ENCODE measurements around the gene ZNF506. TPM values are rescaled to one million over a fixed set of nuclear protein-coding genes. Genes with fewer than 3 reads are reported as not detected.
"Not testable (repeated sequence)": the region's sequence is repeated elsewhere in the genome, so short reads cannot be mapped to it uniquely, and the experiment has no call there.

The ZNF506 gene
- total RNA-seq, 2 donors from 2014 or later: 20.0 to 30.0 TPM

- H3K9me3 ChIP-seq: no peaks in the 10 kb centered on the region
- no peaks in the 10 kb centered on the region for H3K36me3 ChIP-seq (replicated peaks in 1 of 2; ENCODE audit: insufficient read depth in 1 of 2, low read depth in 2 of 2)
- TF ChIP-seq, protein P1, sequence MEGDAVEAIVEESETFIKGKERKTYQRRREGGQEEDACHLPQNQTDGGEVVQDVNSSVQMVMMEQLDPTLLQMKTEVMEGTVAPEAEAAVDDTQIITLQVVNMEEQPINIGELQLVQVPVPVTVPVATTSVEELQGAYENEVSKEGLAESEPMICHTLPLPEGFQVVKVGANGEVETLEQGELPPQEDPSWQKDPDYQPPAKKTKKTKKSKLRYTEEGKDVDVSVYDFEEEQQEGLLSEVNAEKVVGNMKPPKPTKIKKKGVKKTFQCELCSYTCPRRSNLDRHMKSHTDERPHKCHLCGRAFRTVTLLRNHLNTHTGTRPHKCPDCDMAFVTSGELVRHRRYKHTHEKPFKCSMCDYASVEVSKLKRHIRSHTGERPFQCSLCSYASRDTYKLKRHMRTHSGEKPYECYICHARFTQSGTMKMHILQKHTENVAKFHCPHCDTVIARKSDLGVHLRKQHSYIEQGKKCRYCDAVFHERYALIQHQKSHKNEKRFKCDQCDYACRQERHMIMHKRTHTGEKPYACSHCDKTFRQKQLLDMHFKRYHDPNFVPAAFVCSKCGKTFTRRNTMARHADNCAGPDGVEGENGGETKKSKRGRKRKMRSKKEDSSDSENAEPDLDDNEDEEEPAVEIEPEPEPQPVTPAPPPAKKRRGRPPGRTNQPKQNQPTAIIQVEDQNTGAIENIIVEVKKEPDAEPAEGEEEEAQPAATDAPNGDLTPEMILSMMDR (IDR thresholded peaks at IDR 0.05): no peak
- no peak for TF ChIP-seq POLR2A (IDR thresholded peaks at IDR 0.05)
- ATAC-seq (no peak), DNase-seq (no peak)
- intact Hi-C loops (cut with DNase I): no loop called here
- no peaks in the 10 kb centered on the region for H3K27me3 ChIP-seq
- H3K4me1 ChIP-seq: no peaks in the 10 kb centered on the region
- H3K4me3 ChIP-seq: no peak overlapping the region
- H3K27ac ChIP-seq: no peak overlapping the region
- 84 to 91% methylated on average over 17 of the region's 17 CpGs for WGBS, 2 donors
Measured at GRCh38 chr19:19744641-19745040, 76.9 kb downstream of the ZNF506 start.

- H3K27ac ChIP-seq; ATAC-seq; H3K27me3 ChIP-seq; DNase-seq; intact Hi-C loops (cut with DNase I); H3K4me3 ChIP-seq; H3K4me1 ChIP-seq; H3K36me3 ChIP-seq (replicated peaks in 1 of 2; ENCODE audit: insufficient read depth in 1 of 2, low read depth in 2 of 2); H3K9me3 ChIP-seq: not testable (repeated sequence)
- 74 to 78% methylated on average over 6 of the region's 6 CpGs for WGBS, 2 donors
Measured at GRCh38 chr19:19743921-19744320, 77.6 kb downstream of the ZNF506 start.

- H3K27ac ChIP-seq: no peak overlapping the region
- H3K36me3 ChIP-seq (replicated peaks in 1 of 2; ENCODE audit: insufficient read depth in 1 of 2, low read depth in 2 of 2): no peaks in the 10 kb centered on the region
- H3K9me3 ChIP-seq: no peaks in the 10 kb centered on the region
- H3K4me1 ChIP-seq: no peaks in the 10 kb centered on the region
- ATAC-seq: no peak
- 69 to 81% methylated on average over 6 of the region's 6 CpGs for WGBS, 2 donors
- DNase-seq: no peak
- H3K4me3 ChIP-seq: no peak overlapping the region
- no peaks in the 10 kb centered on the region for H3K27me3 ChIP-seq
- intact Hi-C loops (cut with DNase I): no loop called here
- TF ChIP-seq, protein P1 (IDR thresholded peaks at IDR 0.05): no peak
- TF ChIP-seq POLR2A (IDR thresholded peaks at IDR 0.05): no peak
Measured at GRCh38 chr19:19743176-19743575, 78.4 kb downstream of the ZNF506 start.

DNA sequence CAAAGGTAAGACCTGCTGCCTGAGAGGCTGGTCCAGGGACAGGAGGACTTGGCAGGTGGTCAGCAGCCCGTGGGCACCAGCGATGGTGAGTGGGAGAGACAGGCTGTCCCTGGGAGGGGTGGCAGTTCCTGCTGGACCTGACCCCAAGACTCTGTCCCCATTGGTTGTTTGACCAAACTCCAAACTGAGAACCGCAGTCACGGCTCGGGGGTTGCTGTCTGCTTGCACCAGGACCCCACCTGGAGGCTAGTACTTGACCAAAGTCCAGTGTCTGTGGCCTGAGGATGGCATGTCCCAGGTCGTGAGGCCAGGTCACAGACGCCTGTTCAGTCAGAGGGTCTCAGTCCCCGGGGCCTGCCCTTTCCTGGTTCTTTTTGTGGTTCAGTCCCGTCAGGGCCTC, 78.8 kb downstream of the ZNF506 start:
- no peak for TF ChIP-seq POLR2A (IDR thresholded peaks at IDR 0.05)
- TF ChIP-seq, protein P1 (IDR thresholded peaks at IDR 0.05): no peak
- Histone ChIP-seq H3K4me3 (no peak overlapping the region), H3K27ac (no peak overlapping the region), H3K36me3 (replicated peaks in 1 of 2; ENCODE audit: insufficient read depth in 1 of 2, low read depth in 2 of 2) (no peaks in the 10 kb centered on the region), H3K4me1 (no peaks in the 10 kb centered on the region), H3K27me3 (no peaks in the 10 kb centered on the region), H3K9me3 (no peaks in the 10 kb centered on the region)
- no peak for ATAC-seq
- intact Hi-C loops (cut with DNase I): no loop called here
- WGBS, 2 donors: 59 to 86% methylated on average over 5 to 9 of the region's 9 CpGs
- DNase-seq: no peak

Small RNA genes within 50 kb of the gene (small RNA-seq; reads per million reads assigned to genes)
- gene AC011477.5: not detected

Other genes starting within 250 kb of the ZNF506 start
- 1 to 10 TPM; 1.6 to 8.2 TPM for gene PBX4, start 203.1 kb downstream of the ZNF506 start, total RNA-seq
- gene LPAR2, start 193.5 kb downstream of the ZNF506 start, total RNA-seq: 10 to 100 TPM; 14.3 to 20.8 TPM
- gene GMIP, start 178.1 kb downstream of the ZNF506 start, total RNA-seq: 10 to 100 TPM in 1 of 2 donors, 1 to 10 TPM in 1; 3.6 to 20.1 TPM
- 100 to 1,000 TPM in 1 of 2 donors, 10 to 100 TPM in 1; 38.7 to 570 TPM for gene ATP13A1, start 158.1 kb downstream of the ZNF506 start, total RNA-seq
- gene ZNF101, start 152.9 kb downstream of the ZNF506 start, total RNA-seq: 1 to 10 TPM; 5.3 to 6.7 TPM
- 1 to 10 TPM; 5.3 to 6.7 TPM for gene ZNF14, start 88.6 kb downstream of the ZNF506 start, total RNA-seq
- gene ZNF253, start 44.1 kb upstream of the ZNF506 start, total RNA-seq: 1 to 10 TPM; 7.6 to 8.8 TPM
- gene ZNF93, start 79.2 kb upstream of the ZNF506 start, total RNA-seq: 1 to 10 TPM; 2.3 to 5.4 TPM
- 1 to 10 TPM; 3.0 to 8.6 TPM for gene ZNF682, start 217.8 kb upstream of the ZNF506 start, total RNA-seq